ENCODE results near the gene ZNRF4.
"Not testable (repeated sequence)": the region's sequence is repeated elsewhere in the genome, so short reads cannot be mapped to it uniquely, and the experiment has no call there.

Gene ZNRF4, protein sequence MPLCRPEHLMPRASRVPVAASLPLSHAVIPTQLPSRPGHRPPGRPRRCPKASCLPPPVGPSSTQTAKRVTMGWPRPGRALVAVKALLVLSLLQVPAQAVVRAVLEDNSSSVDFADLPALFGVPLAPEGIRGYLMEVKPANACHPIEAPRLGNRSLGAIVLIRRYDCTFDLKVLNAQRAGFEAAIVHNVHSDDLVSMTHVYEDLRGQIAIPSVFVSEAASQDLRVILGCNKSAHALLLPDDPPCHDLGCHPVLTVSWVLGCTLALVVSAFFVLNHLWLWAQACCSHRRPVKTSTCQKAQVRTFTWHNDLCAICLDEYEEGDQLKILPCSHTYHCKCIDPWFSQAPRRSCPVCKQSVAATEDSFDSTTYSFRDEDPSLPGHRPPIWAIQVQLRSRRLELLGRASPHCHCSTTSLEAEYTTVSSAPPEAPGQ

DNA sequence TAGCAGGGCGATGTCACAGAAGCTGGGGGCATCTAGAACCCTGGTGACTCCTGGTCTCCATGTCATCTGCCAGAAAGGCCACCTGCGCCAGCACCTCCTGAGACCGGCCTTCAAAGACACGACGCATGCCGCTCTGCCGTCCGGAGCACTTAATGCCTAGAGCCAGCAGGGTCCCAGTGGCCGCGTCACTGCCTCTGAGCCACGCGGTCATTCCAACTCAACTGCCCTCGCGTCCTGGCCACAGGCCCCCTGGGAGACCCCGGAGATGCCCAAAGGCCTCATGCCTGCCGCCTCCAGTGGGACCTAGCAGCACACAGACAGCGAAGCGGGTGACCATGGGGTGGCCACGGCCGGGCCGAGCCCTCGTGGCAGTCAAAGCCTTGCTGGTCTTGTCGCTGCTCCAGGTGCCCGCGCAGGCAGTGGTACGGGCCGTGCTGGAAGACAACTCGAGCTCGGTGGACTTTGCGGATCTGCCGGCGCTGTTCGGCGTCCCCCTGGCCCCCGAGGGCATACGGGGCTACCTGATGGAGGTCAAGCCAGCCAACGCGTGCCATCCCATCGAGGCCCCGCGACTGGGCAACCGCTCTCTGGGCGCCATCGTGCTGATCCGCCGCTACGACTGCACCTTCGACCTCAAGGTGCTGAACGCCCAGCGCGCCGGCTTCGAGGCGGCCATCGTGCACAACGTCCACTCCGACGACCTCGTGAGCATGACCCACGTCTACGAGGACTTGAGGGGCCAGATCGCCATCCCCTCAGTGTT, at the start of gene ZNRF4:
ZNRF4 (plus strand) TSS at position 51 of the 763 bp plus-strand sequence; CDS start at position 126, 75 bp downstream.
- H3K9ac ChIP-seq (ENCODE audit: low read depth, low read length, poor library complexity, severe bottlenecking) = no peak within 1 kb of the TSS
- H3K9me2 ChIP-seq (replicated peaks; ENCODE audit: low read depth, low read length) = no peaks in the 10 kb centered on the region
- H3F3A ChIP-seq (ENCODE audit: low read depth) = no peaks in the 10 kb centered on the region
- no peaks in the 10 kb centered on the region for H3K27me3 ChIP-seq (ENCODE audit: insufficient read depth, low read length, poor library complexity, severe bottlenecking)
- no peak within 1 kb of the TSS for H3K4me2 ChIP-seq (ENCODE audit: low read depth, low read length, poor library complexity, severe bottlenecking)
- no peaks in the 10 kb centered on the region for H3K4me1 ChIP-seq (ENCODE audit: insufficient read depth, low read length, poor library complexity, severe bottlenecking)
- H3K79me2 ChIP-seq (ENCODE audit: insufficient read depth, low read length) = no peaks in the 10 kb centered on the region
- peaks cover 3% of the 10 kb centered on the region; the same call in 1 of the 2 replicates for H3K9me3 ChIP-seq (ENCODE audit: insufficient read depth, low read depth, low read length)
- H4K20me1 ChIP-seq (ENCODE audit: insufficient read depth, low read length, poor library complexity, severe bottlenecking) = no peaks in the 10 kb centered on the region
- no peak within 1 kb of the TSS for H3K4me3 ChIP-seq (ENCODE audit: low read length, poor library complexity, severe bottlenecking)
- TF ChIP-seq EZH2phosphoT487 (IDR thresholded peaks at IDR 0.05; ENCODE audit: borderline replicate concordance) = no peak
- TF ChIP-seq, protein P1, sequence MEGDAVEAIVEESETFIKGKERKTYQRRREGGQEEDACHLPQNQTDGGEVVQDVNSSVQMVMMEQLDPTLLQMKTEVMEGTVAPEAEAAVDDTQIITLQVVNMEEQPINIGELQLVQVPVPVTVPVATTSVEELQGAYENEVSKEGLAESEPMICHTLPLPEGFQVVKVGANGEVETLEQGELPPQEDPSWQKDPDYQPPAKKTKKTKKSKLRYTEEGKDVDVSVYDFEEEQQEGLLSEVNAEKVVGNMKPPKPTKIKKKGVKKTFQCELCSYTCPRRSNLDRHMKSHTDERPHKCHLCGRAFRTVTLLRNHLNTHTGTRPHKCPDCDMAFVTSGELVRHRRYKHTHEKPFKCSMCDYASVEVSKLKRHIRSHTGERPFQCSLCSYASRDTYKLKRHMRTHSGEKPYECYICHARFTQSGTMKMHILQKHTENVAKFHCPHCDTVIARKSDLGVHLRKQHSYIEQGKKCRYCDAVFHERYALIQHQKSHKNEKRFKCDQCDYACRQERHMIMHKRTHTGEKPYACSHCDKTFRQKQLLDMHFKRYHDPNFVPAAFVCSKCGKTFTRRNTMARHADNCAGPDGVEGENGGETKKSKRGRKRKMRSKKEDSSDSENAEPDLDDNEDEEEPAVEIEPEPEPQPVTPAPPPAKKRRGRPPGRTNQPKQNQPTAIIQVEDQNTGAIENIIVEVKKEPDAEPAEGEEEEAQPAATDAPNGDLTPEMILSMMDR (conservative IDR thresholded peaks at IDR 0.05; ENCODE audit: low read length) = no peak
- no peaks in the 10 kb centered on the region for H3K36me3 ChIP-seq (ENCODE audit: insufficient read depth, low read length)
- no peak within 1 kb of the TSS for H2AFZ ChIP-seq (ENCODE audit: low read length)

- not testable (repeated sequence) for H3K27me3 ChIP-seq (ENCODE audit: insufficient read depth, low read length, poor library complexity, severe bottlenecking); H4K20me1 ChIP-seq (ENCODE audit: insufficient read depth, low read length, poor library complexity, severe bottlenecking); H3K79me2 ChIP-seq (ENCODE audit: insufficient read depth, low read length); H3K4me2 ChIP-seq (ENCODE audit: low read depth, low read length, poor library complexity, severe bottlenecking); H3K9me2 ChIP-seq (replicated peaks; ENCODE audit: low read depth, low read length); H3K4me3 ChIP-seq (ENCODE audit: low read length, poor library complexity, severe bottlenecking); H3K9ac ChIP-seq (ENCODE audit: low read depth, low read length, poor library complexity, severe bottlenecking); H3K36me3 ChIP-seq (ENCODE audit: insufficient read depth, low read length); H3F3A ChIP-seq (ENCODE audit: low read depth); H3K4me1 ChIP-seq (ENCODE audit: insufficient read depth, low read length, poor library complexity, severe bottlenecking); H3K9me3 ChIP-seq (ENCODE audit: insufficient read depth, low read depth, low read length); H2AFZ ChIP-seq (ENCODE audit: low read length)
These were observed 49.0 kb upstream of the ZNRF4 start for GRCh38 chr19:5406198-5406597.

- Histone ChIP-seq H4K20me1 (ENCODE audit: insufficient read depth, low read length, poor library complexity, severe bottlenecking) (no peaks in the 10 kb centered on the region), H3K9me3 (ENCODE audit: insufficient read depth, low read depth, low read length) (no peaks in the 10 kb centered on the region), H3F3A (ENCODE audit: low read depth) (no peaks in the 10 kb centered on the region), H3K9ac (ENCODE audit: low read depth, low read length, poor library complexity, severe bottlenecking) (no peak overlapping the region), H3K4me3 (ENCODE audit: low read length, poor library complexity, severe bottlenecking) (no peak overlapping the region), H3K9me2 (replicated peaks; ENCODE audit: low read depth, low read length) (no peaks in the 10 kb centered on the region), H3K79me2 (ENCODE audit: insufficient read depth, low read length) (no peaks in the 10 kb centered on the region), H3K4me2 (ENCODE audit: low read depth, low read length, poor library complexity, severe bottlenecking) (no peak overlapping the region), H2AFZ (ENCODE audit: low read length) (no peak overlapping the region), H3K27me3 (ENCODE audit: insufficient read depth, low read length, poor library complexity, severe bottlenecking) (no peaks in the 10 kb centered on the region), H3K4me1 (ENCODE audit: insufficient read depth, low read length, poor library complexity, severe bottlenecking) (no peaks in the 10 kb centered on the region), H3K36me3 (ENCODE audit: insufficient read depth, low read length) (no peaks in the 10 kb centered on the region)
- no peak for TF ChIP-seq EZH2phosphoT487 (IDR thresholded peaks at IDR 0.05; ENCODE audit: borderline replicate concordance)
- TF ChIP-seq, protein P1 (conservative IDR thresholded peaks at IDR 0.05; ENCODE audit: low read length) = no peak
These were observed 48.4 kb upstream of the ZNRF4 start for GRCh38 chr19:5406816-5407215.
